ENCODE data around the gene FBXL19. TPM values are rescaled to one million over a fixed set of nuclear protein-coding genes. Genes with fewer than 3 reads are reported as not detected.

The FBXL19 gene
- total RNA-seq, 4 donors from 2014 or later = 2.4 to 6.2 (median 4.2) TPM

- TF ChIP-seq, protein P1, sequence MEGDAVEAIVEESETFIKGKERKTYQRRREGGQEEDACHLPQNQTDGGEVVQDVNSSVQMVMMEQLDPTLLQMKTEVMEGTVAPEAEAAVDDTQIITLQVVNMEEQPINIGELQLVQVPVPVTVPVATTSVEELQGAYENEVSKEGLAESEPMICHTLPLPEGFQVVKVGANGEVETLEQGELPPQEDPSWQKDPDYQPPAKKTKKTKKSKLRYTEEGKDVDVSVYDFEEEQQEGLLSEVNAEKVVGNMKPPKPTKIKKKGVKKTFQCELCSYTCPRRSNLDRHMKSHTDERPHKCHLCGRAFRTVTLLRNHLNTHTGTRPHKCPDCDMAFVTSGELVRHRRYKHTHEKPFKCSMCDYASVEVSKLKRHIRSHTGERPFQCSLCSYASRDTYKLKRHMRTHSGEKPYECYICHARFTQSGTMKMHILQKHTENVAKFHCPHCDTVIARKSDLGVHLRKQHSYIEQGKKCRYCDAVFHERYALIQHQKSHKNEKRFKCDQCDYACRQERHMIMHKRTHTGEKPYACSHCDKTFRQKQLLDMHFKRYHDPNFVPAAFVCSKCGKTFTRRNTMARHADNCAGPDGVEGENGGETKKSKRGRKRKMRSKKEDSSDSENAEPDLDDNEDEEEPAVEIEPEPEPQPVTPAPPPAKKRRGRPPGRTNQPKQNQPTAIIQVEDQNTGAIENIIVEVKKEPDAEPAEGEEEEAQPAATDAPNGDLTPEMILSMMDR (IDR thresholded peaks at IDR 0.05; ENCODE audit: low read depth) = no peak
These were observed 23.5 kb downstream of the FBXL19 start for GRCh38 chr16:30946671-30947540.

GRCh38 chr16:30947541-30947858 is 24.1 kb downstream of the FBXL19 start:
- TF ChIP-seq, protein P1 (IDR thresholded peaks at IDR 0.05; ENCODE audit: low read depth) = no peak

GRCh38 chr16:30947859-30948666 is 24.7 kb downstream of the FBXL19 start:
- TF ChIP-seq, protein P1 (IDR thresholded peaks at IDR 0.05; ENCODE audit: low read depth) = no peak

DNA sequence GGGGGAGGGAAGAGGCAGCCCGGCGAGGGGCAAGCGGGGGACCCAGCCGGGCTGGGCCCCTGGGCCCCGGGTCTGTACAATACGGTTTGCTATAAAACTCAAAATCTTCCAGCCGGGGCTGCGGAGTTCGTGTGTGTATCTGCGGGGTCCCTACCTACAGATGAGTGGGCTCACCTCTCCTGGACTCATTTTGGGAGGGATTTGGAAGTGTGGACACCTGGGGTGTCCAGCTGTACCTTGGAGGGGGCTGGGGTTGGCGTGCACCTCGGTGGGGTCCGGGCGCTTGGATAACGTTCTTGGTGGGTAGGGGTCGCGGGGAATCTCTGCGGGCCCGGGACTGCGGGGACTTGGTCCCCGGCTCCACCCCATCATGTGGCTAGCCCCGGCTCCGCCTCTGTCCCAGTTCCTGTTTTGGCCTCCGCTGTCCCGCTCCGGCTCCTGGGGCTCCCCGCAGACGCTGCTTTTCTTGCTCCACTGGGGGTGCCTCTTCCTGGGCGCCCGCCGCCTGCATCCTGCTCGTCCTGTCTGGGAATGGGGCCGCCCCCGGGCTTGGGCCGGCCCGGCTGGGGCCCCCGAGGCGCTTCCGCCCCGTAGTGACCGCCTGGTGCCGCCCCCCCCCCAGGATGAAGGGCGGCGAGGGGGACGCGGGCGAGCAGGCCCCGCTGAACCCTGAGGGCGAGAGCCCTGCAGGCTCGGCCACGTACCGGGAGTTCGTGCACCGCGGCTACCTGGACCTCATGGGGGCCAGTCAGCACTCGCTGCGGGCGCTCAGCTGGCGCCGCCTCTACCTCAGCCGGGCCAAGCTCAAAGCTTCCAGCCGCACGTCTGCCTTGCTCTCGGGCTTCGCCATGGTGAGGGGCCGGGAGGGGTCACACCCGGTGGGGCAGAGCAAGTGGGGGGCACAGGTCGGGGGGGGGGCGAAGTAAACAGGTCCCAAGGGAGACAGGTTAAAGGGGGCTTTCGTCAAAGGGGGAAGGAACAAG is 25.6 kb downstream of the FBXL19 start, which contains the start of gene ORAI3:
ORAI3 (plus strand) TSS at position 402 of the 983 bp plus-strand sequence; CDS start at position 624, 222 bp downstream.
- TF ChIP-seq, protein P1 (IDR thresholded peaks at IDR 0.05; ENCODE audit: low read depth) = no peak

GRCh38 chr16:30949650-30950515 is 26.5 kb downstream of the FBXL19 start:
- TF ChIP-seq, protein P1 (IDR thresholded peaks at IDR 0.05; ENCODE audit: low read depth) = no peak

- TF ChIP-seq, protein P1 (IDR thresholded peaks at IDR 0.05; ENCODE audit: low read depth) = no peak
These were observed 27.2 kb downstream of the FBXL19 start for GRCh38 chr16:30950516-30951065.
